T1000 (cell line): ENCODE data around the gene PDLIM5.
"Not testable (repeated sequence)": the region's sequence is repeated elsewhere in the genome, so short reads cannot be mapped to it uniquely, and the experiment has no call there.

ENCODE experiments used
- DNase-seq: peaks from one replicate; lab custom pipeline; 2025; ENCODE audit warnings: mixed read lengths; lab: John Stamatoyannopoulos, UW

The PDLIM5 gene

DNA sequence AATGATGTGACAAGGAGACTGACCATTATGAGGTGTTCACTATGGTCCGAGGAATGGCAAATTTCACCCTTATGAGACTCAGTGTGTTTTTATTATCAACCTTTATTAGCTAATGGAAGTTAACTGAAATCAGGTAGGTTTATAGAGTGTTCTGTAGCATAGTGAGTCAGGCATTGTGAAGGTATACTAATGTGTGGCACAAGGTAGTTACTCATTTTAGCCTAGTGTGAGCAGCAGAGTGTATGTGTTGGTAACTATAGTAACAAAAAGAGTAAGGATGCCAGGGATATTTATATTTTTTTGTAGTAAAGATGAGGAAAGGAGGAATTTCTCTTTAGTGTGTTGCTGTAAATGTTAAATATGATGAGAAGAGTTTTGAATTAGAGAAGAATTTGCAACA is 12.0 kb downstream of the PDLIM5 start:
- DNase-seq = no peak

DNA sequence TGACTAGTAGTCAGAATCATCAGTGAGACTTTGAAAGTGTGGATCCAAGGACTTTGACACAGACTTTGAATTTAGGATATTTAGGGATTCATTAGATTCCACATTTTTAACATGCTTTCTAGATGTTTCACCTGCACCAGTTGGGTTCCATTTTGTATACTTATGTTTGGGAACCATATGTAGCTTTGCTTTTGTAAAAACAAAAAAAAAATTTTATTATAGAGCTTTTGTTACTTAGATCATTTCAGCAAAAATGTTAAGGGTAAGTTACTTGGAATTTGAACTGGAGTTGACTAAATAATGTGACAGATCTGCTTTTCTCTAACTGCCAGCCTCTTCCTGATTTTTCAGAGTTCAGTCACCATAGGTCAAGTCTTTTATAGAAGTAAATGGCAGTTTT is 14.6 kb downstream of the PDLIM5 start:
- no peak for DNase-seq

DNA sequence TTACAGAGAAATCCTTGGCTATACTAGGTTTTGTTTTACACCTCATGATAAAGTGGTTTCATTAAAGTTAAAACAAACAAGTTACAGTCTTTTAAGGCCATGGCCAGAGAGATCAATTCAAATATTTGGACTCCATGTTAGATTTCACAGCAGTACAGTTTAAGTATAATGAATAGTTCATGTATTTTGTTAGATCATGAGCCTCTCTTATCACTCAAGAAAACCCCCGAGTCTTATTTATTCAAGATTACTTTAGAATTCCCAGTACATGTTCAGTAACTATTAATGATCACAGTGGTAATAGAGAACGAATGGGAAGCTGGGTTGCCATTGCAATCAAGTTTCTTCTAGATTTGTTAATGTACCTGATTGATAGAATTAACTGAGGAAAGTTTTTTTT is 15.2 kb downstream of the PDLIM5 start:
- no peak for DNase-seq

DNA sequence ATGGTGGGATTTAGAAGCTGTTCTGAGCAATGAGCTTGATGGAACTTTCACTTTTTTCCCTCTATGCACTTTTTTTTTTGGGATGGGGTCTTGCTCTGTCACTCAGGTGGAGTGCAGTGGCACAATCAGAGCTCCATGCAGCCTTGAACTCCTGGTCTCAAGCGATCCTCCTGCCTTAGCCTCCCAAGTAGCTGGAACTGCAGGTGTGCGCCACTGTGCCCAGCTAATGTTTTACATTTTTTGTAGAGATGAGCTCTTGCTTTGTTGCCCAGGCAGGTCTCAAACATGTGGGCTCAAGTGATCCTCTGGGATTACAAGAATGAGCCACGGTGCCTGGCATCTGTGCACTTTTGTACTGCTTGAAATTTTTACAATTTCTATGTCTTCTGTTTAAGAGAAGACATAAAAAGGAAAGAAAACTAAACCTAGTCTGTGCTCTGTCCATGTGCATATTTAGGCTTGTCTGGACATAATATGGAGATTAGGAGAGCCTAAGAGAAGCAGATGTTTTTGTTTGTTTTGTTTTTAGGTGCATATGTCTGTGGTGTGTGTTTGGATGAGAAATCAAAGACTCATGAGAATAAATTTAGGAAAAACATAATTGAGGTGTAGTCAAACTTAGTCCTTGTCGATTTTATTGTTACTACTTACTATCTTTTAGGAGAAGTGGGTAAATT is 16.5 kb downstream of the PDLIM5 start:
- no peak for DNase-seq

DNA sequence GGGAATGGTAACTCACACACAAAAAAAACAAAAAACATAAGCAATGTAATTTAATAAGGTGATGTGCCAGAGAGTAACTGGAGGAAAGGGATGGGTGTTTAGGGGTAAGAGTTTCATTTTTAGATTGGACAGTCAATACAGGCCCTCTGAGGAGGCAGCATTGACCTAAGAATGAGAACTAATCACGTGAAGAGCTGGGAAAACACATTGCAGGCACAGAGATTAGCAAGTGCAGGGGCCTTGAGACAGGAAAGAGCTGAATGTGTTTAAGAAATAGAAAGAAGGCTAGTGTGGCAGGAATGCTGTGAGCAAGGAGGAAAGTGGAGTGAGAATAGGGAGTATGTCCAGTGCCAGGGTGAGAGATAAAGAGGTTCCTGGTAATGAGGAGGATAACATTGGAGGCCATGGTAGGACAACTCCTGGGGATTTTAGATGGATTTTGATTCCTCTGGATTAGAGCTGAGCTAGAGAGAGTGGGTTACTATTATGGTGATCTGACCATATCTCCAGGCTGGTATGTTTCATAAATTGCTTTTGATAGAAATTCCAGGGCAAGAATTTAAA is 17.6 kb downstream of the PDLIM5 start:
- DNase-seq = no peak

DNA sequence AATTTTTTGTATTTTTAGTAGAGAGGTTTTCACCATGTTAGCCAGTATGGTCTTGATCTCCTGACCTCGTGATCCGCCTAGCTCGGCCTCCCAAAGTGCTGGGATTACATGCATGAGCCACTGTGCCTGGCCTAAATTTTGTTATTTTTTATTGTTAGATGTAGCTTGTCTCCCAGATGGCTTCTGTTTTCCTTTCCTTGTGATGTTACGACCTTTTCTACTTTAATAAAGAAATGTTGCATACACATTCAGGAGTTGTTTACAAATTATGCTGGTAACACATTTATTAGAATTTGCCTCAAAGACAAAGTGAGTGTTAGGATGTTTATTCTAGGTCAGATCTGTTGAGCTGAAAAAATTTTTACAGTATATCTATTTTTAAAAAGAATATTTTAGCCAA is 18.4 kb downstream of the PDLIM5 start:
- no peak for DNase-seq

DNA sequence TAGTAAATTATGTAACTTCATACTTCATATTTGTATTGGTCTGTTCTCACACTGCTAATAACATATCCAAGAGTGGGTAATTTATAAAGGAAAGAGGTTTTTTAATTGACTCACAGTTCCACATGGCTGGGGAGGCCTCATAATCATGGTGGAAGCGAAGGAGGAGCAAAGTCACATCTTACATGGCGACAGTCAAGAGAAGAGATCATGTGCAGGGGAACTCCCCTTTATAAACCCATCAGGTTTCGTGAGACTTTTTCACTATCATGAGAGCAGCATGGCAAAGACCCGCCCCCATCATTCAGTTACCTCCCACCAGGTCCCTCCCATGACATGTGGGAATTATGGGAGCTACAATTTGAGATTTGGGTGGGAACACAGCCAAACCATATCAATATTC is 19.0 kb downstream of the PDLIM5 start:
- DNase-seq = not testable (repeated sequence)

DNA sequence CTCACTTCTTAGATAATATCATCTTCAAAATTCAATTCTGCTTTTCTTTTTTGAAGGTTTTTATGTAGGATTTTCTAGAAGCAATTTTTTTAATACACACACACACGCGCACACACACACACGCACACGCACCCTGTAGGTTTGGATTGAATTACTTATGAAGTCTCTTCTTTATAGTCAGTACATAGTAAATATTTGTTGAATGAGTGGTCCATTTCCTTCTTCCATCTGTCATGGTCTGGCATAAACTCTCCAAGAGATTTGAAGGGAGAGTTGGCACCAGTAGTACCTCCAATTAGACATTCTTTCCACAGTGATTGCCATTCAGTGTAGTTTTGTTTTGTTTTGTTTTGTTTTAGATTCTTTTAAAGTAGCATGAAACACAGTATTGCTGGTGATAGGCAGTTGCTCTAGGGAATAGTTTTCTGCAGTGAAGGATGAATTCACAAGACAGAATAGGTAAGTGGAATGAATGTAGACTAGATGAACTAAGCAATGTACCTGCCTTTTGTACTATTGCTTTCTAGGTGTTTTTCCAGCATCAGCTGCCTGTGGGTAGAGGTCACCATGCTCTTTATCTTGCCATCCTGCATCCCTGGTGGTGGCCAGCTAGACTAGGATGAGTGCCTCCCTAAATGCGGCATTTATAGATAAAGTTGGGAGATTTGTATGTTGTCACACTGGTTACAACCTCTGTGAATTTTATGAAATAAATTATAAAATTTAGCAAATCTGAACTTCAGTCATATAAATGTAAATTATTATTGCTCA is 20.5 kb downstream of the PDLIM5 start:
- no peak for DNase-seq

DNA sequence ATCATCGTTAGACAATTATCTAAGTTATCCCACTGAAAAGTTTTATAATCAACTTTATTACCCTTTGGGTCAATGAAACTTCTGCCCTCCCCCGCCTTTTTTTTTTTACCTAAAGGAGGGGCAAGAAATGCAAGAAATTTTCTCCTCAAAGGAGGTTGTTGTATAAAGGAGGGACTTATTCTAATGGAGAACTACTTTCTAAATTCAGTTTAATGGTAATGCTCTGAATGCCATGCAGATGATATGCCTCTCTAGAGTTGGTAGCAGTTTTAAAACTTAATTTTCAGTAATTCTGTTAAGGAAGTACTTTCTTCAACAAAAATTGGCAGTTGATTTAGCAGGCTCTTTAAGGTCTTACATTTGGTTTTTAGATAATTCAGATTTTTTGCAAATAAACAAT is 23.3 kb downstream of the PDLIM5 start:
- no peak for DNase-seq

DNA sequence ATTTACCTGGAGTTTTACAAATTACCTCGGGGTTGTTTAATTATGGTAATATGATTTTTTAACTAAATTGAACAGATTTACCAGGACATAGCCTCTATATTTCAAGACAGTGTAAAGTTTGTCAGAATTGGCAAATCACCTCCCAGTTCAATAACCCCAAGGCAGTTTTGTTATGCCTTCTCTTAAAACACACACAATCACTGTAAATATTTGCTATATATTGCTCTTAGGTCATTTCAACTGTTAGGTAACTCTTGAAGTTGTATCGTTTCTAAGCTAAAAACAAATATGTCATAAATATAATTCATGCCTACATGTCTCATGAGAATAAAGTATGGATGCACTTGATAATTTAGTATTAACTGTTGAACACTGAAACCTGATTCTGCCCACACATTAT is 24.1 kb downstream of the PDLIM5 start:
- DNase-seq = no peak

DNA sequence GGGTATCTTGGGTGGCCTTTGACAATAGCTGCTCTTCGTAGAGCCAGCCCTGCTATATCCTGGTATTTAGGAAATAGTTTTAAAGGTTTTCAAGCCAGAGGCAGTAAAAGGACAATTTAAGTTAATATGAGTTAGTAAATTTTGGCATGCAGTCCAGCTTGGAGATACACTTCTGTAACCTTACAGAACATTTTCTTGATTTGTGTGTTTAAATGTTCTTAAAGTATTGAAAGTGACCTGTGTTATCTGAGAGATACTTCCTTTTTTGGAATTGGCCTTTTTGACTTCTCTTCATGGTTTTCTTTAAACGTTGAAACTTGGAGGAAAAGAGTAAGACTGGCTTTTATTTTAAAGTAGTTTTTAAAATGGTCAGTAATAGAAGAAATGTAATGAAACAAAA is 25.5 kb downstream of the PDLIM5 start:
- DNase-seq = no peak

DNA sequence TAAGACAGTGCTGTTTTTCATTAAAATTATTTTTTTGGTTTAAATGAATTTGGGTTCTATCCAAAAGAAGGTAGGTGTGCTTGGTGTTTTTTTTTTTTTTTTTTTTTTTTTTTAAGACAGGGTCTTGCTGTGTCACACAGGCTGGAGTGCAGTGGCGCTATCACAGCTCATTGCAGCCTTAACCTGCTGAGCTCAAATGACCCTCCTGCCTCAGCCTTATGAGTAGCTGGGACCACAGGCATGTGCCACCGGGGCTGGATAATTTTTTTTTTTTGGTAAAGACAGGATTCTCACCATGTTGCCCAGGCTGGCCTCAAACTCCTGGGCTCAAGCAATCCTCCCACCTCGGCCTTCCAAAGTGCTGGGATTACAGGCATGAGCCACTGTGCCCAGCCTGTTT is 27.1 kb downstream of the PDLIM5 start:
- not testable (repeated sequence) for DNase-seq

DNA sequence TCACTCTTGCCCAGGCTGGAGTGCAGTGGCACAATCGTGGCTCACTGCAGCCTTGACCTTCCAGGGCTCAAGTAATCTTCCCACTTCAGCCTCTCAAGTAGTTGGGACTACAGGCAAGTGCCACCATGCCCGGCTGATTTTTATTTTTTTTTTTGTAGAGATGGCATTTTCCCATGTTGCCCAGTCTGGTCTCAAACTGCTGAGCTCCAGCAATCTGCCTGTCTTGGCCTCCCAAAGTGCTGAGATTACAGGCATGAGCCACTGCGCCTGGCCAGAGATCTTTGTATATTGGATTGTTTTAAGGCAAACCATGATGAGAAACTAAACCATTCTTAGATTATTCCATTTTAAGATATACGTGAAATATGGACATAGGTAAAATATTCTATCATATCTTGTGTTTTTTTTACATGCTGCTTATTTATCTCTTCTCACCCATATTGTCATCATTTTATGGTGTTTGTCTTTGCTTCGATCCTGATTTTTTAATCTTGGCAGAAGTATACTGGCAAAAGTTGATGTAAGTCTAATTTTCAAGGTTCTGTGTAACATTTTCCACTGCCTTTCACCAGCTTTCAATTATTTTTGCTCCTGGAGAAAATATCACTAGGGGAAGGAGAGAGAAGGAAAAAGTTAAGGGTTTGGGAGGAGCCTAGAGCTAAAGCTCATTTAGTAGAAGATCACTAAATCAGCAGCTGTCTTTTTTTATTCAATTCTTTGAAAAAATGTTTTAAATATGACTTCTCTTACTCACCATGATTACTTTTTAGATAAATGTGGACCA is 27.8 kb downstream of the PDLIM5 start:
- DNase-seq = no peak

DNA sequence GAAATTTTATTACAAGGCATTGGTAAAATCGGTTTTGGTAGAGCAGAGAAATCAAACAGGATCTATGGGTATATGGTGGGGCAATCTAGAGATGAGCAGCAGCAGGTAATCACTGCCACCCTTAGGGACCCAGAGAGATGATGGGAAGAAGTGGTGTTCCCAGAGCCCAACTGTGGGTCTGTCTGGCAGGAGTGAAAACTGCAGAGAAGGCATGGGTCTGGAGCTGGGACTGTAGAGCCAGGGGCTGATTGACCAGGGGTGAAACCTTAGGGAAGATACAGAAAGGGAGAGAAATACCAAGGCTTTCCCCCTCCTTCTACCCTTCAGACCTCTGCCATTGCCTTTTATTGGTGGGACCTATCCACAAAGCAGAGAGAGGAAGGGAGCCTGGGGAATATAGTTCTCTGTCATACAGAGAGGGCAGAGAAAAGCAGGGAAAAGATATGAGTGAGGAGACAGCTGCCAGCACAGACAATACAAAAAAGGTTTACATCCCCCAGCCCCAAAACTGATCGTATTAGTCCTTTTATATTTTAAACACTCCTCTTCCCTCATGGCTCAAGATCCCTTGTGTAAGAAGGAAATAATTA is 28.7 kb downstream of the PDLIM5 start:
- no peak for DNase-seq

DNA sequence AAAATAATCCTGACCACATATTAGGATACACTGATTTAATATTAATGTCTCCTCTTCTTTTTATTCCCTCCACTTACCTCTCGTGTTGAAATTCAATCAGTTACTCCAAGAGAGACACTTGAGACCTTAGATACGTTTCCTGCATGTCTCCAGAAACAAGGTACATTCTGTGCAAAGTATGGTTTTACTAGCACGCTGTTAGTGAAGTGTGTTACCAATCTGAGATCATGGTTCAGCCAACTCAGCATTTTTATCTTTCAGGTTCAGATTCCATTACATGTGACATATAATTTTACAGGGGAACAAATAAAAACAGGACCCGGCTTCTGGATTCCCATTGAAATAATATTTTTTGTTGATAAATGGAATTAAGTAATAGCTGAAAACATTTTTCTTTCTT is 32.2 kb downstream of the PDLIM5 start:
- DNase-seq = no peak

DNA sequence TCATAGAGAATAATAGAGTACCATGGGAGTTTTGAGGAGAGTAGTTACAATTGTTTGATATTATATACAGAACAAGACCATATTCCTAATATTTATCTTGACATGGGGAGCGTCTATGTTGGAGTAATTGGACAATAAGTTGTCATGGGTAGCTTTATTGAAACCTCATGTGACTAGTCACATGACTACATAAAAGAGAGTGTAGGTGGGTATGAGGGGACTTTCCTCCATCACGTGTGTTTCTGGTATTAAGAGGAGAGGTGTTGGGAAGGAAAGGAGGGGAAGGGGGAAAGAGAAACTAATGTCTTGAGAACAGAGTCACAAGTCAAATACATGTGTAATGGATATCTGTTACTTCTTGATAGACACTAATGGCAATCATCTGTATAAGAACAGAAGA is 33.1 kb downstream of the PDLIM5 start:
- no peak for DNase-seq

DNA sequence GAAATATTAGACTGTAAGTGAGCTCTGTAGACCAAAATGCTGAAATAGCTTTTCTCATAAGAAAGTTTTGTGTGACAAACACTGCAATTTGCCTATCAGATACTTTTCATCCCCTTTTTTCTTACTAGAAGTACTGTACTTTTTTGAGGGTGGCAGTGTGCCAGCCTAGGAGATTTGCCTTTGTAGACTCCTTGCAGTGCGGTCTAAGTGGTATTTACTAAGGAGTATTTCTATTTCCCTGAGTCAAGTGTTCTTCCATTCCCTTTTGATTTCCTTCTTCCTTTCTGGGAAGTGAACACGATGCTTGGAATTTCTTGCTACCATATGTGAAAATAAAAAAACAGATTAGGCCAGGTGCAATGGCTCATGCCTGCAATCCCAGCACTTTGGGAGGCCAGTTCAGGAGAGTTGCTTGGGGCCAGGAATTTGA is 34.6 kb downstream of the PDLIM5 start:
- DNase-seq = no peak

DNA sequence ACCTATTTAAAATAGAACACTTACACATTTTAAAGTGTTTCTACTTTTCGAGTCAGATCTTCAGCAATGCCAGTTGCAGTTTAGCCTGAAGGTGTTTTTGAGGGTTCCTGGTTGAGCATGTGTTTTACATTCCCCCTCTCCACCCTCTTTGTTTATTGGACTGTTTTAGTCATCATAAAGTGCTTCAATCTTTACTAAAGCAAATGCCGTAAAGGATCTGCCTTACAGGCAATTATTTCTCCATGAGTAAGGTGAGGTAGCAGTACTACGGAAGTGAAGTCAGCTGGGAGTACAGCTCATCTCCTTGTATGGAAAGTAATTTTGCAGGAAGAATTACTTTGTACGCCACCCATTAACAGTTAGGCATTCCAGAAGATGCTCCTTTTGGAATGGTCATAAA is 36.9 kb downstream of the PDLIM5 start:
- DNase-seq = no peak

DNA sequence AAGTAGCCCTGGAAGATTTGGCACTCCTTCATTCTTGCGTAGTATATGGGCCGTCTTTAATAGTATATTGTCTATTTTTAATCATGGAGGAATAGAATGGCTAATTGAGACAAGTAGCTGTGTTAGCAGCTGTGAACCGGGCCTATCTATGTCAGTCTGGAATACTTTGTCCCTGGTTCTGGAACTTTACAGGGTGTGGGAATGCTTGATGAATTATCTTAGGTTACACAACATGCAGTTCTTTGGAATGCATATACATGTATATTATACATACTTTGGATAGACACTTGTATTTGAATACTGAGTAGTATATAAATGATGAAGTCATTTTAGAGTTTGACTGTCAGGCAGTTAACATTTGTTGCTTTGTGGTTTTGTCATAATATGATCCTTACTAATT is 37.4 kb downstream of the PDLIM5 start:
- no peak for DNase-seq

DNA sequence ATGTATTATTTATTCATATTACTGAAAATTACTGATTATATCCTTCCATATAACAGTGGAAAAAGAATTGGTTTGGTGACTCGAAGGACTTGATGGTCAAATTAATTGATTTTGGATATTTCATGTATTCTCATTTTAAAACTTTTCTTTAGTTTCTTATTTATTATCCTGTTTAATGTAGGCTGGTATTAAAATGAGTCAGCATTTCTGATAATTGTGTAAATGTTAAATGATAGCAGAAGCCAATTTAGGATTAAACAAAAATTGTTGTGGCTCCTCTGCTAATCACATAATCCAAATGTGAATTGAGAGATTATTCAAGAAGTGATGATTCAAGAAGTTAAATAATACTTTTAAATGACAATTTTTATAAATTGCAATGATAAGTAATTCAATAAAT is 38.7 kb downstream of the PDLIM5 start:
- no peak for DNase-seq

DNA sequence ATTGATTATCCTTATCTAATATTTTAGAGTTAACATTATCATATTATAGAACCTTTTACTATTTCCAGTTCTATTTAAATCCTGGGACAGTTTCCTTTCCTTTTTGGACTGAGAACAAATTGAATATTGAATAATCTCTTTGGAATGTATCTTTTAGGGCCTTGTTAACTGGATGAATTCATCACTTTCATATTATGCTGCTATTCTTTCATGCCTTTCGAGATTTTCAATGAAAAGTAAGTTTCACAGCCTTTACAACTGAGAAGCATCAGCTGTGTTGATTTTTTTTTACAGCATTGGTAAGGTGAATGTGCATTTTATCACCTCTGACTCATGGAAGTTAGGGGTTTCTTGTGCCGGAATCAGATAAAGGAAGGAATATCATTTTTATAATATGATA is 39.6 kb downstream of the PDLIM5 start:
- DNase-seq = no peak

DNA sequence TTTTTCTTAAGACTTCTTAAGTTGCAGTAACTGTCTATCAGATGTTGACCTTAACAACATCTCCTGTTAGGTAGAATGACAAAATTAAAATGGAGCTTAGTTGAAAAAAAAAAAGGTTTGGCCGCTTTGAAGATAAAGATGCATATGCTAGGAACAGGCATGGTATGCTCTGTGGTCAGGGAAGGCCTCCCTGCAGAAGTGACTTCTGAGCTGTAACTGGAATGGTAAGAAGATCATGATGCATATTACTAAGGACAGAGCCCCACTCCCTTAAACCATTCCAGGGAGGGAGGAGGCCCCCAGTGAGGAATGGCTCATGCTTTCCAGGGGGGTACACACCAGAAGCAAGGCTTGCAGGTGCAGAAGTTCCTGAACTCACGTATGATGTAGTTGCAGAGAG is 43.7 kb downstream of the PDLIM5 start:
- DNase-seq = no peak
